Measurements from ENCODE around the gene ELP1. TPM values are rescaled to one million over a fixed set of nuclear protein-coding genes. Genes with fewer than 3 reads are reported as not detected.

The ELP1 gene
- total RNA-seq, 2 donors from 2014 or later: 20.6 to 24.0 TPM

DNA sequence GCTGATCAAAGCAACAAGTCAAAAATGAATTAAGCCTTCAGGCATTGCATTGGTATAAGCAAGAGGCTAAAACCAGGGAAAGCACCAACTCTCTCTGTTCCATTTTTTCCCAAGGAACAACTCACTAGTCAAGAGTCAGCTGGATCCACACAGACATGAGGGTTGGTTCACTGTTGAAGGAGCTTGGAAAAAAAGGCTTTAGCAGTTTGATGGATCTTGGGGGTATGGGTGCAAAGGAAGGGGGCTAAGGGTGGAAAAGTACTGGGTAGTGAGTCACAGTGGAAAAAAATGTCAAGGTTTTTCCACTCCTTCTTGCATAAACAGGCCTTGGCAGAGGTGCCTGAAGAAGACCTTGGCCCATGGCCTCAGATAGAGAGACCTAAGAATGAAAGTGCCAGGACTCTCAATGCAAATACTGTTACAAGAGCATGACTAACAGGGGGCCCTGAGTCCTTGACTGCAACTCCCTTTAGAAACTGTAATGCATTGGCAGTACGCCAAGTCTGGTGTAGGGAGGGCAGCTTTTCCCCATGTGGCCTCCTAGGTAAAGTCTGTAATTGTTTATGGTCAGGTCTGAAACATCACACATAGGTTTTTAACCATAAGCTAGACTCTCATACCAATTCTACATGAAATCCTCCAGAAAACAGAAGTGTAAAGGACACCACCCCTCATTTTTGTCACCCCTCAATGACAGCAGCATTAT, 48.1 kb downstream of the ELP1 start:
- peaks cover 0 to 4% of the 10 kb centered on the region in 2 donors for H3K4me1 ChIP-seq (ENCODE audit: control insufficient read depth in 1 of 2, low read depth in 2 of 2)
- DNase-seq (ENCODE audit: low spot score) (no peak), ATAC-seq (ENCODE audit: insufficient number of reproducible peaks, low FRiP score, low read depth) (no peak)
- H3K4me3 ChIP-seq: no peak overlapping the region
- peaks cover 17% of the 10 kb centered on the region for H3K36me3 ChIP-seq
- no peaks in the 10 kb centered on the region for H3K9me3 ChIP-seq
- TF ChIP-seq, protein P1, sequence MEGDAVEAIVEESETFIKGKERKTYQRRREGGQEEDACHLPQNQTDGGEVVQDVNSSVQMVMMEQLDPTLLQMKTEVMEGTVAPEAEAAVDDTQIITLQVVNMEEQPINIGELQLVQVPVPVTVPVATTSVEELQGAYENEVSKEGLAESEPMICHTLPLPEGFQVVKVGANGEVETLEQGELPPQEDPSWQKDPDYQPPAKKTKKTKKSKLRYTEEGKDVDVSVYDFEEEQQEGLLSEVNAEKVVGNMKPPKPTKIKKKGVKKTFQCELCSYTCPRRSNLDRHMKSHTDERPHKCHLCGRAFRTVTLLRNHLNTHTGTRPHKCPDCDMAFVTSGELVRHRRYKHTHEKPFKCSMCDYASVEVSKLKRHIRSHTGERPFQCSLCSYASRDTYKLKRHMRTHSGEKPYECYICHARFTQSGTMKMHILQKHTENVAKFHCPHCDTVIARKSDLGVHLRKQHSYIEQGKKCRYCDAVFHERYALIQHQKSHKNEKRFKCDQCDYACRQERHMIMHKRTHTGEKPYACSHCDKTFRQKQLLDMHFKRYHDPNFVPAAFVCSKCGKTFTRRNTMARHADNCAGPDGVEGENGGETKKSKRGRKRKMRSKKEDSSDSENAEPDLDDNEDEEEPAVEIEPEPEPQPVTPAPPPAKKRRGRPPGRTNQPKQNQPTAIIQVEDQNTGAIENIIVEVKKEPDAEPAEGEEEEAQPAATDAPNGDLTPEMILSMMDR (IDR thresholded peaks at IDR 0.05): no peak
- no peaks in the 10 kb centered on the region for H3K27me3 ChIP-seq (replicated peaks; ENCODE audit: insufficient read depth)
- no peak overlapping the region for H3K27ac ChIP-seq

DNA sequence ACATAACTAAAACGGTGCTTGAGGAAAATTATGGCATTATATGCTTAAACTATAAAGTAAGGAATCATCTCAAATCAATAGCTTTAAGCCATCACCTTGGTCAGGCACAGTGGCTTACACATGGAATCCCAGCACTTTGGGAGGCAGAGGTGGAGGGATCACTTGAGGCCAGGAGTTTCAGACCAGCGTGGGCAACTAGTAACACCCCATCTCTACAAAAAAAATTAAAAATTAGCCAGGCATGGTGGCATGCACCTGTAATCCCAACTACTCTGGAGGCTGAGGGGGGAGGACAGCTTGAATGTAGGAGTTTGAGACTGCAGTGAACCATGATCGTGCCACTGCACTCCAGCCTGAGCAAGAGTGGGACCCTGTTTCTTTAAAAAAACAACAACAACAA, 49.2 kb downstream of the ELP1 start:
- Histone ChIP-seq H3K4me3 (no peak overlapping the region), H3K27me3 (replicated peaks; ENCODE audit: insufficient read depth) (no peaks in the 10 kb centered on the region), H3K36me3 (peaks cover 27% of the 10 kb centered on the region), H3K9me3 (no peaks in the 10 kb centered on the region), H3K27ac (no peak overlapping the region), H3K4me1 (ENCODE audit: control insufficient read depth in 1 of 2, low read depth in 2 of 2) (peaks cover 0 to 4% of the 10 kb centered on the region in 2 donors)
- ATAC-seq (ENCODE audit: insufficient number of reproducible peaks, low FRiP score, low read depth): no peak
- TF ChIP-seq, protein P1 (IDR thresholded peaks at IDR 0.05): no peak
- DNase-seq (ENCODE audit: low spot score): no peak

DNA sequence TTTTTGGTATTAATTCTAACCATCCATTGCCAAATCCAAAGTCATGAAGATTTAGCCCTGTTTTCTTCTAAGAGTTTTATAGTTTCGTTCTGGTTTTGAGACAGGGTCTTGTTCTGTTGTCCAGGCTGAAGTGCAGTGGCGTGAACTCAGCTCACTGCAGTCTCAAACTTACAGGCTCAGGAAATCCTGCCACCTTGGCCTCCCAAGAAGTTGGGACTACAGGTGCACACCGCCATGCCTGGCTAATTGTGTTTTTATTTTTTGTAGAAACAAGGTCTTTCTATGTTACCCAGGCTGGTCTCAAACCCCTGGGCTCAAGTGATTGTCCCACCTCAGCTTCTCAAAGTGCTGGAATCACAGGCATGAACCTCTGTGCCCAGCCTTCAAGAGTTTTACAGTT, 50.8 kb downstream of the ELP1 start:
- TF ChIP-seq, protein P1 (IDR thresholded peaks at IDR 0.05): no peak
- DNase-seq (ENCODE audit: low spot score): no peak
- Histone ChIP-seq H3K27me3 (replicated peaks; ENCODE audit: insufficient read depth) (no peaks in the 10 kb centered on the region), H3K27ac (no peak overlapping the region), H3K4me1 (ENCODE audit: control insufficient read depth in 1 of 2, low read depth in 2 of 2) (peaks cover 0 to 4% of the 10 kb centered on the region in 2 donors), H3K9me3 (no peaks in the 10 kb centered on the region), H3K4me3 (no peak overlapping the region), H3K36me3 (peaks cover 38% of the 10 kb centered on the region)
- no peak for ATAC-seq (ENCODE audit: insufficient number of reproducible peaks, low FRiP score, low read depth)

DNA sequence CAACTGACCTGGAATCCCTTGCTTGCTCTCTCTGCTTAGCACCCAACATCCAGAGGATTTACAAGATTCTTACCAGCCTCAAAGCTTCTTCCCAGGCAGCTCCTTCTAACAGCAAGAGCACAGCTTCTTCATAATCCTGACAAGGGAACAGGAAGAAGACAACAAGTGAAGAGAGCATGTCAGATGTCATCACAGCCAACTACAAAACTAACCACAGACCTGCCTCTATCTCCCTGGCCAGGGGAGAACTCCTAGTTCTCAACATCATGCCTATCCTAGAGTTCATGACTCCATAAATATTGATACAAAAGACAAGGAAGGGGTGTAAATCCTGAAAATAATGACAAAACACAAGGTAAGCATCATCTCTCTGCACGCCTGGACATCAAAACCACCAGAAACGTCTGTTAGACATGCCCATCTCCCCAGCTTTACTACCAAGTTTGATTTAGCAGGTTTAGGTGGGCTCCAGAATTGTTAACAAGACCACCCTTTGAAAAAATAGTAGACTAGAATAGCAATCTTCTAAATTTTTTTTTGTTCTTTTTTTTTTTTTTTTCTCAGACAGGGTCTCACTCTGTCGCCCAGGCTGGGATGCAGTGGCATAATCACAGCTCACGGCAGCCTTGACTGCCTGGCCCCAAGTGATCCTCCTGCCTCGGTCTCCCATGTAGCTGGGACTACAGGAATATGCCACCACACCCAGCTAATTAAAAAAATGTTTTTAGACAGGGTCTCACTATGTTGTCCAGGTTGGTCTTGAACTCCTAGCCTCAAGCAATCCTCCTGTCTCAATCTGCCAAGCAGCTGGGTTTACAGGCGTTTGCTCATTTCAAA, 51.7 kb downstream of the ELP1 start:
- ATAC-seq (ENCODE audit: insufficient number of reproducible peaks, low FRiP score, low read depth) (no peak), DNase-seq (ENCODE audit: low spot score) (no peak)
- H3K27ac ChIP-seq: no peak overlapping the region
- TF ChIP-seq, protein P1 (IDR thresholded peaks at IDR 0.05): no peak
- H3K36me3 ChIP-seq: peaks cover 42% of the 10 kb centered on the region
- H3K4me1 ChIP-seq (ENCODE audit: control insufficient read depth in 1 of 2, low read depth in 2 of 2): peaks cover 0 to 4% of the 10 kb centered on the region in 2 donors
- H3K9me3 ChIP-seq: no peaks in the 10 kb centered on the region
- H3K4me3 ChIP-seq: no peak overlapping the region
- H3K27me3 ChIP-seq (replicated peaks; ENCODE audit: insufficient read depth): no peaks in the 10 kb centered on the region

DNA sequence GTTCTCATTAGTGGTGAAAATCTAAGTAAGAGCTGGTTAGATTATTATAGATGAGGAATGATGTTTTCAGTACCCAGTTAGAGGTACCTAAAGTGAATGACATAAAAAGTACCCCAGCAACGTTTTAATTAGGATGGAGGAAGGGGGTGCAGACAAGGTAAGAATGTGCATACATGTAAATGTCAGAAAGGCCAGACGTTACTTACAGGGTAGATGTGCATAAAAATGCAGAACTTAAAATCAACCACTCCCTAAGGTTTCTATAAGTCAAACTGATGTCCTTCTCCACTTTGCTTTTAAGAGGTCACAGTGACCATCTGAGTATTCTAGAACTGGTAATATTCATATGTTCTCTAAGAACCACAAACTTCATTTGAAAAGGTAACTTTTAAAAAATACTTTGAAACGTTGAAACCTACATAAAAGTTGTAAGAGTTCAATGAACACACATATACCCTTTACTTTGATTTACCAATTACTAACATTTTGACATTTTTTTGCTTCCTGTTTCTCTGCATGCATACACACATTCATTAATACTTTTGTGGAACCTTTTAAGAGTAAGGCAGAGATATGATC, 53.1 kb downstream of the ELP1 start:
- H3K27me3 ChIP-seq (replicated peaks; ENCODE audit: insufficient read depth): no peaks in the 10 kb centered on the region
- TF ChIP-seq, protein P1 (IDR thresholded peaks at IDR 0.05): no peak
- H3K27ac ChIP-seq: no peak overlapping the region
- ATAC-seq (ENCODE audit: insufficient number of reproducible peaks, low FRiP score, low read depth) (no peak), DNase-seq (ENCODE audit: low spot score) (no peak)
- H3K36me3 ChIP-seq: peaks cover 45% of the 10 kb centered on the region
- no peak overlapping the region for H3K4me3 ChIP-seq
- H3K4me1 ChIP-seq (ENCODE audit: control insufficient read depth in 1 of 2, low read depth in 2 of 2): peaks cover 0 to 3% of the 10 kb centered on the region in 2 donors
- H3K9me3 ChIP-seq: no peaks in the 10 kb centered on the region
